H1 (cell line): ENCODE data around the gene SFRP2.

Experiments used
- CHD2 ChIP-seq: IDR thresholded peaks from 2 replicates; pipeline ENCODE4 v1.6.1; 2012; ENCODE audit warnings: low read length, improper control_type of control experiment
- EP300 ChIP-seq, 2 experiments: IDR thresholded peaks; 1 replicate in 1 of 2; 2 replicates in 1 of 2; pipeline ENCODE4 v1.6.1; 2011 to 2012; ENCODE audit warnings: low read depth in 2 of 2, low read length in 2 of 2, mild to moderate bottlenecking in 2 of 2, borderline replicate concordance in 1 of 2, inconsistent platforms in 1 of 2, moderate library complexity in 1 of 2
- EZH2 ChIP-seq: fragments of 200-600 bp; sonication (generic); IDR thresholded peaks from 2 replicates; pipeline ENCODE4 v1.7.1; 2012; ENCODE audit warnings: low read depth, mild to moderate bottlenecking, moderate library complexity, low read length, inconsistent platforms; ENCODE audit not compliant: severe bottlenecking
- POLR2A ChIP-seq, 2 experiments: IDR thresholded peaks; 1 replicate in 1 of 2; 2 replicates in 1 of 2; pipeline ENCODE4 v1.6.1; 2011; ENCODE audit warnings: low read depth in 2 of 2, low read length in 2 of 2, mild to moderate bottlenecking in 2 of 2; ENCODE audit errors: control extremely low read depth in 1 of 2
- POLR2AphosphoS5 ChIP-seq: IDR thresholded peaks from 2 replicates; pipeline ENCODE4 v1.6.1; 2011; ENCODE audit warnings: low read depth, low read length
- SIN3A ChIP-seq, 2 experiments: IDR thresholded peaks in 1 of 2; conservative IDR thresholded peaks in 1 of 2; 2 replicates each; pipeline ENCODE4 v1.6.1; 2011 to 2012; ENCODE audit warnings: low read length in 2 of 2, improper control_type of control experiment in 1 of 2, low read depth in 1 of 2, mild to moderate bottlenecking in 1 of 2
- TAF1 ChIP-seq: IDR thresholded peaks from 2 replicates; pipeline ENCODE4 v1.6.1; 2011; ENCODE audit warnings: mild to moderate bottlenecking, low read depth, low read length
- TF ChIP-seq, protein P1 (sequence below): IDR thresholded peaks from 2 replicates; pipeline ENCODE4 v1.6.1; 2012; ENCODE audit warnings: inconsistent platforms
- TF ChIP-seq, protein P2 (sequence below), 3 experiments: IDR thresholded peaks; 1 replicate in 2 of 3; 2 replicates in 1 of 3; pipeline versions ENCODE4 v1.5.1 to v1.6.1; 2011; ENCODE audit warnings: low read length in 3 of 3, mild to moderate bottlenecking in 3 of 3, inconsistent platforms in 2 of 3, low read depth in 1 of 3, moderate library complexity in 1 of 3; ENCODE audit not compliant: insufficient read depth in 1 of 3; ENCODE audit errors: control extremely low read depth in 1 of 3

DNA sequence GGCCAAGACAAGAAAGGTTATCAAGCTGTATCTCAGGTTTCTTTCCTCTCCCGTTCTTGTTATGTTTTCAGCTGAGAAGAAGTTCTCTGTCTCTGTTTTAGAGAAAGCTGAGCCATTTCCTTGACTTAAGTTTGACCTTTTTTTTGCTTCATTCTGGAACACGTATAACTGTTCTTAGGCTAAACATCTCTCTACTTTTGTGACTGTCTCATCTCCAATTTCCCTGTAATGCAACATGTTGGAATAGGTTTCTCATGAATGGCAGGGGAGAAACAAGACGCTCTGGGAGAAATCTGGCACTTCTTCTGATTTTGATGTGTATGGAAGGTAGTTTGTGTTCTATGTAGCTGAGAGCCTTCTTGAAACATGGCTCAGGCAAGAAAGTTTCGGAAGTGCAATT, 36.2 kb upstream of the SFRP2 start:
- TF ChIP-seq, protein P1, sequence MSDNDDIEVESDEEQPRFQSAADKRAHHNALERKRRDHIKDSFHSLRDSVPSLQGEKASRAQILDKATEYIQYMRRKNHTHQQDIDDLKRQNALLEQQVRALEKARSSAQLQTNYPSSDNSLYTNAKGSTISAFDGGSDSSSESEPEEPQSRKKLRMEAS = no peak
- TF ChIP-seq POLR2AphosphoS5 (no peak), TAF1 (no peak), EZH2 (no peak), POLR2A (IDR thresholded peaks at IDR 0.05; ENCODE audit: control extremely low read depth in 1 of 2, low read depth in 2 of 2, low read length in 2 of 2) (no peak), CHD2 (no peak), SIN3A (conservative IDR thresholded peaks at IDR 0.05 in 1 of 2, IDR thresholded peaks at IDR 0.05 in 1 of 2; ENCODE audit: low read depth in 1 of 2, low read length in 2 of 2) (no peak), EP300 (IDR thresholded peaks at IDR 0.05; ENCODE audit: borderline replicate concordance in 1 of 2, low read depth in 2 of 2, low read length in 2 of 2) (no peak)
- TF ChIP-seq, protein P2, sequence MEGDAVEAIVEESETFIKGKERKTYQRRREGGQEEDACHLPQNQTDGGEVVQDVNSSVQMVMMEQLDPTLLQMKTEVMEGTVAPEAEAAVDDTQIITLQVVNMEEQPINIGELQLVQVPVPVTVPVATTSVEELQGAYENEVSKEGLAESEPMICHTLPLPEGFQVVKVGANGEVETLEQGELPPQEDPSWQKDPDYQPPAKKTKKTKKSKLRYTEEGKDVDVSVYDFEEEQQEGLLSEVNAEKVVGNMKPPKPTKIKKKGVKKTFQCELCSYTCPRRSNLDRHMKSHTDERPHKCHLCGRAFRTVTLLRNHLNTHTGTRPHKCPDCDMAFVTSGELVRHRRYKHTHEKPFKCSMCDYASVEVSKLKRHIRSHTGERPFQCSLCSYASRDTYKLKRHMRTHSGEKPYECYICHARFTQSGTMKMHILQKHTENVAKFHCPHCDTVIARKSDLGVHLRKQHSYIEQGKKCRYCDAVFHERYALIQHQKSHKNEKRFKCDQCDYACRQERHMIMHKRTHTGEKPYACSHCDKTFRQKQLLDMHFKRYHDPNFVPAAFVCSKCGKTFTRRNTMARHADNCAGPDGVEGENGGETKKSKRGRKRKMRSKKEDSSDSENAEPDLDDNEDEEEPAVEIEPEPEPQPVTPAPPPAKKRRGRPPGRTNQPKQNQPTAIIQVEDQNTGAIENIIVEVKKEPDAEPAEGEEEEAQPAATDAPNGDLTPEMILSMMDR (IDR thresholded peaks at IDR 0.05; ENCODE audit: control extremely low read depth in 1 of 3, insufficient read depth in 1 of 3, low read depth in 1 of 3, low read length in 3 of 3) = no peak
